Gastroesophageal sphincter (tissue), 3 donors: Measurements from ENCODE around the gene CDK18.

ENCODE experiments used
- CTCF ChIP-seq, 4 experiments: fragments of 200-600 bp in 2 of 4; fragments of 450-650 bp in 2 of 4; sonication (generic) in 1 of 4; IDR thresholded peaks; one replicate each; pipeline ENCODE4 v1.5.1; 2017 to 2019; ENCODE audit warnings: antibody characterized with exemption in 4 of 4, mild to moderate bottlenecking in 2 of 4, moderate library complexity in 2 of 4
- EP300 ChIP-seq: sonication (generic); formaldehyde crosslinking; IDR thresholded peaks from one replicate; pipeline ENCODE4 v1.6.1; 2017; ENCODE audit warnings: antibody characterized with exemption, mild to moderate bottlenecking
- POLR2A ChIP-seq, 2 donors: fragments of 450-650 bp; IDR thresholded peaks; one replicate each; pipeline ENCODE4 v1.6.1; 2017; ENCODE audit warnings: antibody characterized with exemption in 2 of 2, mild to moderate bottlenecking in 2 of 2, moderate library complexity in 1 of 2
- POLR2AphosphoS5 ChIP-seq: sonication (generic); formaldehyde crosslinking; IDR thresholded peaks from one replicate; pipeline ENCODE4 v1.6.1; 2017; ENCODE audit warnings: antibody characterized with exemption

- no peak for TF ChIP-seq POLR2A (IDR thresholded peaks at IDR 0.05)
- TF ChIP-seq CTCF (IDR thresholded peaks at IDR 0.05) = no peak
- no peak for TF ChIP-seq EP300
- no peak for TF ChIP-seq POLR2AphosphoS5
These were observed 41.5 kb downstream of the CDK18 start for GRCh38 chr1:205545991-205546390.
